Activated CD4-positive, alpha-beta T cell treated with anti-CD3 and anti-CD28 coated beads, Interleukin-2, Interleukin-4, amounts not matched to agents 100 ng/mL and 50 ng/mL, durations not matched to agents 16 hours and 8 hours (primary cell): ENCODE measurements around the gene CPOX.

Experiments
- DNase-seq: peaks from one replicate; pipeline ENCODE4 v3.0.0-alpha.2; 2020; ENCODE audit warnings: low spot score

CPOX gene

GRCh38 chr3:98534734-98535133, 58.7 kb downstream of the CPOX start:
- DNase-seq: no peak

GRCh38 chr3:98534168-98534567, 59.2 kb downstream of the CPOX start:
- DNase-seq: no peak

GRCh38 chr3:98532709-98533571, 60.5 kb downstream of the CPOX start:
- no peak for DNase-seq

GRCh38 chr3:98532275-98532637, 61.2 kb downstream of the CPOX start:
- DNase-seq: no peak

GRCh38 chr3:98531622-98532274, 61.7 kb downstream of the CPOX start, which contains the start of gene GPR15:
Gene GPR15, plus strand, starts transcription at chr3:98531978. Its CDS starts 56 bp downstream, at chr3:98532034.
- no peak for DNase-seq

GRCh38 chr3:98530676-98531075, 62.7 kb downstream of the CPOX start:
- DNase-seq: no peak

- no peak for DNase-seq
These were observed 63.5 kb downstream of the CPOX start for GRCh38 chr3:98529856-98530459.
